SIG-M5 treated with dmso at 0.1 percent for 504 hours (cell line): ENCODE data around the gene OR2Z1.

Experiments used
- DNase-seq: peaks from one replicate; lab custom pipeline; 2025; ENCODE audit not compliant: unreplicated experiment; lab: John Stamatoyannopoulos, UW

Gene OR2Z1, protein sequence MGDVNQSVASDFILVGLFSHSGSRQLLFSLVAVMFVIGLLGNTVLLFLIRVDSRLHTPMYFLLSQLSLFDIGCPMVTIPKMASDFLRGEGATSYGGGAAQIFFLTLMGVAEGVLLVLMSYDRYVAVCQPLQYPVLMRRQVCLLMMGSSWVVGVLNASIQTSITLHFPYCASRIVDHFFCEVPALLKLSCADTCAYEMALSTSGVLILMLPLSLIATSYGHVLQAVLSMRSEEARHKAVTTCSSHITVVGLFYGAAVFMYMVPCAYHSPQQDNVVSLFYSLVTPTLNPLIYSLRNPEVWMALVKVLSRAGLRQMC

GRCh38 chr19:8721334-8721733 lies at the start of gene OR2Z1:
Gene OR2Z1 (plus strand): TSS chr19:8721634. CDS start chr19:8731029, 9,395 bp downstream.
- DNase-seq = no peak

DNA sequence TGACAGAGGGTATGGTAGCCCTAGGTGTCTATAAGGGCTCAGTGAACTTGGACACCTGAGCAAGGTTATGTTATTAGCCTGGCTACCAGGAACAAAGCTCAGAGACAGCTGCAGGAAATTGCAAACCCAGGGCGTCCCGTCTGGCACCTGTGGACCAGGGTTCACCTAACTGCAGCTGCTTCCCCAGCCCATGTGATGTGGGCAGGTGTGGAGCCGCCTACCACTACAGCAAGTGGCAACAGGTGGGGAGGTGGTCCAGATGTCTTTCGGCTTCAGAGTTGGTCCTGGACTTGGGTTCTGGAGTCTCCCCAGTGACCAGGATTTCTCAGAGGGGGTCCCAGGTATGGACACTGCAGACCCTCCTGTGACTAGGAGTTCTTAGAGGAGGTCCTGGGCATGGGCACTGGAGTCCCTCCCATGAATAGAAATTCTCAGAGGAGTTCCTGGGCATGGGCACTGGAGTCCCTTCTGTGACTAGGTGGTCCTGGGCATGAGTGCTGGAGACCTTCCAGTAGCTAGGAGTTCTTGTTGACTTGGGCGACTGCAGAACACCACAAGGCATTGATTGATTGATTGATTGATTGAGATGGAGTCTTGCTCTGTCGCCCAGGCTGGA lies 48.0 kb upstream of the OR2Z1 start:
- no peak for DNase-seq

GRCh38 chr19:8675066-8675465 lies 46.4 kb upstream of the OR2Z1 start:
- DNase-seq = no peak

DNA sequence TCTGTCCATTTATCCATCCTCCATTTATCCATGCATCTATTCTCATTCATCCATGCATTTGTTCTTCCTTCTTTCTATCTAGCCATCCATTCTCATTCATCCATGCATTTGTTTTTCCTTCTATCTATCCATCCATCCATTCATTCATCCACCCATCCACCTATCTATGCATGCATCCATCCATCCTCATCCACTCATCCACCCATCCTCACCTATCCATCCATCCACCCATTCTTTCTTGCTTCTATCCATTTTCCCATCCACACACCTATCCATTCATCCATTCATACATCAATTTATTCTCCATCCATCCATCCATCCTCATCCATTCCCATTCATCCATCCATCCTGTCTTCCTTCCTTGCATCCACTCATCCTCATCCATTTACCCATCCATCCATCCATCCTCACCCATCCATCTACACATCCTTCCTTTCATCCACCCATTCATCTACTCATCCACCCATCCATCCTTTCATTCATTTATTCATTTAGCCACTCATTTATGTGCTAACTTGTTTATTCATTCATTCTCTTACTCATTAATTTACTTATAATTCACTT lies 43.1 kb upstream of the OR2Z1 start:
- no peak for DNase-seq

GRCh38 chr19:8680676-8681344 lies 40.6 kb upstream of the OR2Z1 start:
- no peak for DNase-seq

- DNase-seq = no peak
These were observed 39.9 kb upstream of the OR2Z1 start for GRCh38 chr19:8681345-8682029.

DNA sequence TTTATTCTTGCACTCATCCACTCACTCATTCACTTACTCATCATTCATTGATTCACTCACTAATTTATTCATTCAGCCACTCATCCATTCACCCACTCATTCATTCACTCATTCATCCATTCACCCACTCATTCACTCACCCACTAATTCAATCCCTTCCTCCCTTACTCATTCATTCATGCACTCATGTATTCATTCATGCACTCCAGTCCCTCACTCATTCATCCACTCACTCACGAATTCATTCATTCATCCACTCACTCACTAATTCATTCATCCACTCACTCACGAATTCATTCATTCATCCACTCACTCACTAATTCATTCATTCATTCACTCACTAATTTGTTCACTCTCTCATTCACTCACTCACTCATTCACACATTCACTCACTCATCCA lies 39.0 kb upstream of the OR2Z1 start:
- DNase-seq = no peak

GRCh38 chr19:8682931-8683330 lies 38.5 kb upstream of the OR2Z1 start:
- no peak for DNase-seq

DNA sequence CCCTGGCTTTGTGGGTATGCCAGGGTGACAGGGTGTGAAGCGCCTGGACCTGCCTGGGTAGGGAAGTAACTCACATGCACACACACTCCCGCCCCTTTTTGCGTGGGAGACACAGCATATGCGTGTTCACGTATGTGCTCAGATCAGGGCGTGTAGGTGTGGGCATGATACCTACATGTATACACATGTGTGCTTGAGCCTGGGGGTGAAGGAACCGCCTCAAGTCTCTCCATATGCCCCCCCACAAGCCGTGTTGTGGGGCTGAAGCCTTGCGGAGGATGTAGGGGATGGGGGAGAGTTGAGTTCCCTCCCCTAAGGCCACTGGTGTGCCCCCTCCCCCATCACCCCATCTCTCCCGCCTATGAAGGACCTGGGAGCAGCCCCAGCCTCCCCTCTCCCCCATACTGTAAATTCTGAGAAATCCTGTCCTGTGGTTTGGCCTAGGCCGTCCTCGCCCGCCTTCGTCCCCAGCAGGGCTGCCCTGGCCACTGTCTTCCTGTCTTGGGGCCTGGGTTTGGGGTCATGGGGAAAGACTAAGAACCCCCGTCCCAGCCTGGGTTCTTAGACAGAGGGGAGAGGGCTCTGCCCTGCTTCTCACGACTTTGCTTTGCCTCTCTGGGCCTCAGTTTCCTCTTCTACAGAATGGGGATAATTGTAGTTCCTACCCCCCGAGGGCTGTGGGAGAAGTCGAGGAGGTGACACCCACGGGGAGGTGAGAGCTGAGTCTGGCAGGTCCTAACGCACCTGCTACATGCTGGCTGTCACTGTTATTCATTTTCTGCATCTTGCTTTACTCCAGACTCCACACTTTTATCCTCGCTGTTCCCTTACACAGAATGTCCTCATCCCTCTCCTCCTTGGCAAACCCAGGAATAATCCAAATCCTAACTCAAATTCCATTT lies 37.2 kb upstream of the OR2Z1 start:
- DNase-seq = no peak

GRCh38 chr19:8686549-8686948 lies 34.9 kb upstream of the OR2Z1 start:
- DNase-seq = no peak

DNA sequence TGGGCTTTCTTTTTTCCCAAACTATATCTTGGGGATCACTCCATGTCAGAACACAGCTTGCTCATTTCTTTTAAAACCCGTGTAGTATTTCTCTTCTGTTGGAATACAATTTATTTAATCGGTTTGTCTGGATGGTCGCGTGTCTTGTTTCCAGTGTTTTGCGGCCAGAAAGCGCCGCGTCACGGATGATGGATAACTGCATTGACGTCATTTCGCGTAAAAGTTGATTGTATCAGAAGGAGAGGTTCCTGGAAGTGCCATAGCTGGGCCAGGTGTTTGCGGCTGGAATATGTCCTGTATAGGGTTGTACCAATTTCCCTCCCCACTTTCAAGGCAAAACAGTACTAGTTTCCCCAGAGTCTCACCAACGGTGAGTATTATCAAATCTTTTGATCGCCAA lies 32.5 kb upstream of the OR2Z1 start:
- no peak for DNase-seq

DNA sequence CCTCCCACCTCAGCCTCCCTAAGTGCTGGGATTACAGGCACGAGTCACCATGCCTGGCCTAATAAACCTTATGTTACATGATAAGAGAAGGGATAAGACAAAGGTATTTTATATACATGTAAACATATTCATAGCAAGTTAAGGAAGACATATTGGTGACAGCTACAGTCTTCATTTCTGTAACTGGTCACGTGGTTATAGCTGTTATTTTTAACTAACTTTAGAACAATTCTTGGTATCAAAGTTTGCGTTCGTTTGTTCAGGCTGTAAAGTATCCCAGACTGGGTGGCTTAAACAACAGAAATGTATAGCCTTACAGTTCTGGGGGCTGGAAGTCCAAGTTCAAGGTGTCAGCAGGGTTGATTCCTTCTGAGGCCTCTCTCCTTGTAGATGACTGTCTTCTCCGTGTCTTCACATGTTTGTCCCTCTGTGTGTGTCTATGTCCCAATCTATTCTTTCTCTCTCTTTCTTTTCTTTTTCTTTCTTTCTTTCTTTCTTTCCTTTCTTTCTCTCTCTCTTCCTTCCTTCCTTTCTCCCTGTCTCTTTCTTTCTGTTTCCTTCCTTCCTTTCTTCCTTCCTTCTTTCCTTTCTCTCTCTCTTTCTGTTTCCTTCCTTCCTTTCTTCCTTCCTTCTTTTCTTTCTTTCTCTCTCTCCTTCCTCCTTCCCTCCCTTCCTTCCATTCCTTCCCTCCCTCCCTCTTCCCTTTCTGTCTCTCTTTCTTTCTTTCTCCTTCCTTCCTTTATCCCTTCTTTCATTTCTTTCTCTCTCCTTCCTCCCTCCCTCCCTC lies 30.5 kb upstream of the OR2Z1 start:
- no peak for DNase-seq

- DNase-seq = no peak
These were observed 25.9 kb upstream of the OR2Z1 start for GRCh38 chr19:8695501-8695900.

GRCh38 chr19:8695911-8696310 lies 25.5 kb upstream of the OR2Z1 start:
- no peak for DNase-seq

DNA sequence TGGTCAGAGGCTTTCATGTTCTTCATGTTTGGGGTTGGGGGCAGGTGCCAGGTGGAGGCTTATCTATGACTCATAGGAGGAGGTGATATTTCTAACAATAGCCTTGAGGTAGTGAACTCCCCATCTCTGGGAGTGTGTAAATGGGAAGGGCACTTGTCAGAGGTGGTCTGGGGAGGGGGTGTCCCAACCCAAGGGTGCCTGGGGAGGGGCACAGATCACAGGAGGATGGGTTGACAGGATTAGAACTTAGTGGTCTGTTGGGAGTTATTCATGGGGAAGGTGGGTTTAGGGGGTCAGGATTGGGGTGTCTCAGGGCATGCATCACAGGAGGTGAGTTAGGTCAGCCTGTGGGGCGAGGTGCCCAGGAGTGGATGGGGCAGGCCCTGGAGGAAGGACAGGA lies 24.4 kb upstream of the OR2Z1 start:
- DNase-seq = no peak

GRCh38 chr19:8697671-8698432 lies 23.6 kb upstream of the OR2Z1 start:
- DNase-seq = no peak

GRCh38 chr19:8698433-8699063 lies 22.9 kb upstream of the OR2Z1 start, which contains the start of gene ACTL9:
Gene ACTL9 (minus strand): TSS chr19:8698795. CDS start chr19:8698701, 94 bp downstream.
- DNase-seq = no peak

DNA sequence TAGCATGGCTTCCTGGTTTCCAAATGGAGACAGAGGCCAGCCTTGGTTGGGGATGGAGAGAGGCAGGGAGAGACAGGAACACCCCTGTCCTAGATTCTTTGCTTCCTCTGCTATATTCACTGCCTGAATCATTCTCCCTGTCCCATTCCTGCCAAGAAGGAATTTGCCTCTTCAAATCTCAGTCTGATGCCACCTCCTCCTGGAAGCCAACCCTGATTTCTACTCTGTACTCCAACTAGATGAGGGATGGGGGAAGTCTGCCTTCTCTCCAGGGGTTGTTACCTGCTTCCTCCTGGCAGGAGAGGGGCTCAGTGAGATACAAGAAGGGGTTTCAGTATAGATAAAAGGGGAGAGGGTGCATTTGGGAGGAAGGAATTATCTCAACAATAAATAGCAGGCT lies 21.5 kb upstream of the OR2Z1 start:
- DNase-seq = no peak
